SK-N-SH treated with all-trans-retinoic acid at 6 μM for 48 hours (cell line): ENCODE results near the gene PCSK2.

ENCODE experiments used
- ATAC-seq: fragments of 200-7000 bp; cut with Tn5 transposase; 3 replicates; pipeline ENCODE4 v1.9.1; 2020; ENCODE audit warnings: mild to moderate bottlenecking, moderate library complexity
- BACH2 ChIP-seq: fragments of 250-450 bp; sonication (Bioruptor Pico); IDR thresholded peaks from 2 replicates; pipeline ENCODE4 v1.9.0; 2021; ENCODE audit warnings: mild to moderate bottlenecking, borderline replicate concordance
- CREB5 ChIP-seq: fragments of 250-450 bp; sonication (Bioruptor Pico); IDR thresholded peaks from 2 replicates; pipeline ENCODE4 v1.5.1; 2020; ENCODE audit warnings: low read depth, mild to moderate bottlenecking, moderate library complexity
- CSDC2 ChIP-seq: fragments of 250-450 bp; sonication (Bioruptor Pico); IDR thresholded peaks from 2 replicates; pipeline ENCODE4 v1.5.0; 2020; ENCODE audit warnings: mild to moderate bottlenecking, moderate library complexity
- CSRNP3 ChIP-seq: fragments of 250-450 bp; sonication (Bioruptor Pico); IDR thresholded peaks from 2 replicates; pipeline ENCODE4 v1.5.1; 2021; ENCODE audit warnings: mild to moderate bottlenecking, moderate library complexity
- ESRRG ChIP-seq: fragments of 250-450 bp; sonication (Bioruptor Pico); IDR thresholded peaks from 2 replicates; pipeline ENCODE4 v1.6.1; 2021; ENCODE audit warnings: mild to moderate bottlenecking
- GLIS3 ChIP-seq: fragments of 250-450 bp; sonication (Bioruptor Pico); IDR thresholded peaks from 2 replicates; pipeline ENCODE4 v1.5.0; 2020; ENCODE audit warnings: mild to moderate bottlenecking, moderate library complexity
- ISL1 ChIP-seq: fragments of 250-450 bp; sonication (Bioruptor Pico); IDR thresholded peaks from 2 replicates; pipeline ENCODE4 v2.1.2; 2022; ENCODE audit warnings: mild to moderate bottlenecking, moderate library complexity
- OSR1 ChIP-seq: fragments of 250-450 bp; sonication (Bioruptor Pico); IDR thresholded peaks from 2 replicates; pipeline ENCODE4 v1.8.0; 2022; ENCODE audit warnings: moderate library complexity, mild to moderate bottlenecking, inconsistent platforms
- PATZ1 ChIP-seq: fragments of 250-450 bp; sonication (Bioruptor Pico); IDR thresholded peaks from 2 replicates; pipeline ENCODE4 v1.8.0; 2020; ENCODE audit warnings: mild to moderate bottlenecking, moderate library complexity, borderline replicate concordance
- POU6F1 ChIP-seq: fragments of 250-450 bp; sonication (Bioruptor Pico); IDR thresholded peaks from 2 replicates; pipeline ENCODE4 v1.8.0; 2021; ENCODE audit warnings: low read depth, mild to moderate bottlenecking, moderate library complexity, borderline replicate concordance
- PPARA ChIP-seq: fragments of 250-450 bp; sonication (Bioruptor Pico); IDR thresholded peaks from 2 replicates; pipeline ENCODE4 v1.5.0; 2020; ENCODE audit warnings: mild to moderate bottlenecking, borderline replicate concordance
- SNAI2 ChIP-seq: fragments of 250-450 bp; sonication (Bioruptor Pico); IDR thresholded peaks from 2 replicates; pipeline ENCODE4 v1.5.0; 2020; ENCODE audit warnings: mild to moderate bottlenecking, moderate library complexity
- TCF4 ChIP-seq: fragments of 250-450 bp; sonication (Bioruptor Pico); IDR thresholded peaks from 2 replicates; pipeline ENCODE4 v1.8.0; 2021; ENCODE audit warnings: mild to moderate bottlenecking, moderate library complexity, borderline replicate concordance
- TSHZ2 ChIP-seq: fragments of 250-450 bp; sonication (Bioruptor Pico); IDR thresholded peaks from 2 replicates; pipeline ENCODE4 v1.5.0; 2020; ENCODE audit warnings: mild to moderate bottlenecking, moderate library complexity
- ZC3H10 ChIP-seq: fragments of 250-450 bp; sonication (Bioruptor Pico); IDR thresholded peaks from 2 replicates; pipeline ENCODE4 v1.5.1; 2021; ENCODE audit warnings: mild to moderate bottlenecking, moderate library complexity
- ZNF565 ChIP-seq: fragments of 450-650 bp; formaldehyde crosslinking; conservative IDR thresholded peaks from 2 replicates; pipeline ENCODE4 v1.5.0; 2020; ENCODE audit warnings: low read depth, mild to moderate bottlenecking, moderate library complexity
- ZNF70 ChIP-seq: fragments of 450-650 bp; formaldehyde crosslinking; IDR thresholded peaks from 2 replicates; pipeline ENCODE4 v1.5.0; 2020; ENCODE audit warnings: mild to moderate bottlenecking, moderate library complexity

Gene PCSK2

GRCh38 chr20:17419479-17420041, 192.7 kb downstream of the PCSK2 start:
- TF ChIP-seq ESRRG (CRISPR knock-in tag) (no peak), ZC3H10 (CRISPR knock-in tag) (no peak), ISL1 (CRISPR knock-in tag) (no peak), OSR1 (CRISPR knock-in tag) (no peak), TSHZ2 (CRISPR knock-in tag) (no peak), TCF4 (CRISPR knock-in tag) (no peak), PPARA (CRISPR knock-in tag) (no peak), ZNF565 (no peak), POU6F1 (no peak)
- TF ChIP-seq, all 23 proteins: peak for 0
- no peak for ATAC-seq

GRCh38 chr20:17421493-17421892, 194.7 kb downstream of the PCSK2 start:
- TF ChIP-seq SNAI2 (CRISPR knock-in tag): no peak
- ATAC-seq: no peak

- no peak for ATAC-seq
- TF ChIP-seq ZNF70 (CRISPR knock-in tag) (no peak), TSHZ2 (CRISPR knock-in tag) (no peak), PATZ1 (no peak), POU6F1 (no peak), ZNF565 (no peak), GLIS3 (CRISPR knock-in tag) (no peak)
Measured at GRCh38 chr20:17423782-17424181, 196.9 kb downstream of the PCSK2 start.

- TF ChIP-seq ZC3H10 (CRISPR knock-in tag) (no peak), ESRRG (CRISPR knock-in tag) (no peak), CREB5 (CRISPR knock-in tag) (no peak), ZNF70 (CRISPR knock-in tag) (no peak), PATZ1 (no peak), BACH2 (CRISPR knock-in tag) (no peak), CSDC2 (CRISPR knock-in tag) (no peak), SNAI2 (CRISPR knock-in tag) (no peak), CSRNP3 (CRISPR knock-in tag) (no peak), TCF4 (CRISPR knock-in tag) (no peak), POU6F1 (no peak)
Measured at GRCh38 chr20:17427638-17428037, 200.8 kb downstream of the PCSK2 start.

More at GRCh38 chr20:17427638-17428037, 200.8 kb downstream of the PCSK2 start:
- ATAC-seq: no peak
